GM12872 (cell line): ENCODE measurements around the gene NT5C3B.

Experiments
- CTCF ChIP-seq: IDR thresholded peaks from 3 replicates; pipeline ENCODE4 v1.5.1; 2011; ENCODE audit warnings: low read depth, mild to moderate bottlenecking, low read length, moderate library complexity; ENCODE audit not compliant: insufficient read depth

NT5C3B gene

GRCh38 chr17:41818024-41818423 lies 18.0 kb downstream of the NT5C3B start:
- no peak for TF ChIP-seq CTCF

GRCh38 chr17:41816637-41817320 lies 19.3 kb downstream of the NT5C3B start:
- no peak for TF ChIP-seq CTCF

- TF ChIP-seq CTCF, result no peak
These were observed 21.8 kb downstream of the NT5C3B start for GRCh38 chr17:41814195-41814594.

- TF ChIP-seq CTCF, result no peak
These were observed 22.3 kb downstream of the NT5C3B start for GRCh38 chr17:41813699-41814124.

GRCh38 chr17:41813152-41813680 lies 22.8 kb downstream of the NT5C3B start:
- TF ChIP-seq CTCF, result no peak

GRCh38 chr17:41812381-41813151 lies 23.5 kb downstream of the NT5C3B start, which contains the start of gene FKBP10:
FKBP10 (plus strand) TSS chr17:41813004; CDS start chr17:41813035, 31 bp downstream.
- no peak for TF ChIP-seq CTCF

GRCh38 chr17:41811549-41812380 lies 24.3 kb downstream of the NT5C3B start, which contains the start of gene P3H4:
P3H4 (minus strand) TSS chr17:41811949; CDS start chr17:41811915, 34 bp downstream.
- TF ChIP-seq CTCF, result peak; percentile 76
